Left lung (tissue), 10 donors: Measurements from ENCODE around the gene PAX7. TPM values are rescaled to one million over a fixed set of nuclear protein-coding genes. Genes with fewer than 3 reads are reported as not detected.

Experiments used
- ATAC-seq: fragments of 200-7000 bp; cut with Tn5 transposase; one replicate; pipeline ENCODE4 v1.9.1; 2020; ENCODE audit warnings: moderate library complexity
- DNase-seq, 4 donors: peaks; one replicate each; pipeline ENCODE4 v3.0.0-alpha.2; 2013 to 2020
- H3K27ac ChIP-seq, 2 donors: fragments of 200-600 bp; sonication (generic) in 1 of 2; one replicate each; pipeline versions ENCODE4 v1.5.0 to v1.8.0; 2020 to 2021
- H3K27me3 ChIP-seq, 2 donors: fragments of 200-600 bp; sonication (generic) in 1 of 2; one replicate each; pipeline versions ENCODE4 v1.5.0 to v1.8.0; 2020 to 2021
- H3K36me3 ChIP-seq, 2 donors: fragments of 200-600 bp; sonication (generic) in 1 of 2; one replicate each; pipeline versions ENCODE4 v1.5.0 to v1.8.0; 2020 to 2021
- H3K4me1 ChIP-seq, 2 donors: fragments of 200-600 bp; one replicate each; pipeline ENCODE4 v1.8.0; 2021
- H3K4me3 ChIP-seq, 2 donors: fragments of 200-600 bp; sonication (generic) in 1 of 2; one replicate each; pipeline versions ENCODE4 v1.5.0 to v1.8.0; 2020 to 2021; ENCODE audit warnings: mild to moderate bottlenecking in 1 of 2
- H3K9me3 ChIP-seq, 2 donors: fragments of 200-600 bp; sonication (generic) in 1 of 2; one replicate each; pipeline versions ENCODE4 v1.5.0 to v1.8.0; 2020 to 2021
- intact Hi-C, 2 donors: fragments of 100-400 bp; cut with DNase I; formaldehyde crosslinking; loops; one replicate each; pipeline versions ENCODE4 v1.11.2 to v1.14.2; 2022
- polyA plus RNA-seq, 6 donors: library from polyadenylated mRNA; unstranded; fragments of 120-200 nt; gene quantifications; one replicate each; pipeline ENCODE4 v1.2.1, GENCODE V29; 2013; ENCODE audit not compliant: insufficient read length in 6 of 6
- total RNA-seq, 2 donors: library from RNA; stranded (reverse); fragmentation: NEBNext Ultra II Directional; extraction: Animal tissue kit (Norgen Biotek cat#: 25700); gene quantifications; one replicate each; pipeline ENCODE4 v1.2.1, GENCODE V29; 2021
- TF ChIP-seq, protein P1 (sequence below), 2 donors: fragments of 200-600 bp; sonication (generic) in 1 of 2; IDR thresholded peaks; one replicate each; pipeline versions ENCODE4 v1.5.0 to v1.8.0; 2021; ENCODE audit warnings: antibody characterized with exemption in 2 of 2
- donor health status: DM: no; HTN: yes; CAD: no.
- donor health status: DM: no; HTN: no; CAD: no.

Gene PAX7
- total and polyA plus RNA-seq, 8 donors = 0.03 TPM; not detected in 7

- H3K4me3 ChIP-seq = peak overlapping the region; percentile 1 to 11
- no peak overlapping the region for H3K27ac ChIP-seq
Measured at GRCh38 chr1:18646091-18646785, 15.6 kb downstream of the PAX7 start.

DNA sequence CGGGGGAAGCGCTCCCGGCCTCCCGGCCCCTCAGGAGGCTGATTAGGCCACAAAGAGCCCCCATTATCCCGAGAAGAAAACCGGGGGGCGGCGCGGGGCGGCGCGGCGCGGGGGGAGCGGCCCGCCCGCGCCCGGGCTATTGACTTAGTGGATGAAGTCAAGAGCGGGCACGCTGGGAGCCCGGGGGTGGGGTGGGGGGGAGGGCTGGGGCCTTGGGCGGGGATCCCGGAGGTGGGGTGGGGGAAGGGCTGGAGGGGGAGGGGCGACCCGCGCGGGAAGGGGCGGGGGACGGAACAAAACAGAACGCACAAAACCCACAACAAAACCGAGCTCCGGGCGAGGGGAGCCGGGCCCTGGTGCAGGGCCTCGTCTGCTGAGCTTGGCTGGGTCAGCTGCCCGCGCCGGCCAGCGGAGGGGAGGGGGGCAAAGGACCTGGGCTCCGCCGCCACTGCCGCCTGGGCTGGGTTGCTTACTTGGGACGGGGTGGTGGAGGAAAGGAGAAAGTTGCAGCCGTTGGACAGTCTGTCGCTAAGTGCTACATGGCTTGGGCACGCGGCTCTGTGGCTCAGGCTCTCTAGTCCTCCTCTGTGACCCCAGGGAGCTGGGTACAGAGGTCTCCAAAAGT, 16.3 kb downstream of the PAX7 start:
- Histone ChIP-seq H3K27ac (no peak overlapping the region), H3K36me3 (no peaks in the 10 kb centered on the region), H3K27me3 (peaks cover 89 to 100% of the 10 kb centered on the region in 2 donors), H3K4me1 (peaks cover 0 to 2% of the 10 kb centered on the region in 2 donors), H3K4me3 (peak overlapping the region; percentile 1 to 11), H3K9me3 (no peaks in the 10 kb centered on the region)
- intact Hi-C loops = no loop called here
- DNase-seq (no peak), ATAC-seq (peak; percentile 51)
- TF ChIP-seq, protein P1, sequence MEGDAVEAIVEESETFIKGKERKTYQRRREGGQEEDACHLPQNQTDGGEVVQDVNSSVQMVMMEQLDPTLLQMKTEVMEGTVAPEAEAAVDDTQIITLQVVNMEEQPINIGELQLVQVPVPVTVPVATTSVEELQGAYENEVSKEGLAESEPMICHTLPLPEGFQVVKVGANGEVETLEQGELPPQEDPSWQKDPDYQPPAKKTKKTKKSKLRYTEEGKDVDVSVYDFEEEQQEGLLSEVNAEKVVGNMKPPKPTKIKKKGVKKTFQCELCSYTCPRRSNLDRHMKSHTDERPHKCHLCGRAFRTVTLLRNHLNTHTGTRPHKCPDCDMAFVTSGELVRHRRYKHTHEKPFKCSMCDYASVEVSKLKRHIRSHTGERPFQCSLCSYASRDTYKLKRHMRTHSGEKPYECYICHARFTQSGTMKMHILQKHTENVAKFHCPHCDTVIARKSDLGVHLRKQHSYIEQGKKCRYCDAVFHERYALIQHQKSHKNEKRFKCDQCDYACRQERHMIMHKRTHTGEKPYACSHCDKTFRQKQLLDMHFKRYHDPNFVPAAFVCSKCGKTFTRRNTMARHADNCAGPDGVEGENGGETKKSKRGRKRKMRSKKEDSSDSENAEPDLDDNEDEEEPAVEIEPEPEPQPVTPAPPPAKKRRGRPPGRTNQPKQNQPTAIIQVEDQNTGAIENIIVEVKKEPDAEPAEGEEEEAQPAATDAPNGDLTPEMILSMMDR (IDR thresholded peaks at IDR 0.05) = no peak

More at GRCh38 chr1:18646091-18646785, 15.6 kb downstream of the PAX7 start:
- ATAC-seq (peak; percentile 66), DNase-seq (peak in 1 of 4 donors; percentile 71)
- Histone ChIP-seq H3K9me3 (no peaks in the 10 kb centered on the region), H3K27me3 (peaks cover 93 to 100% of the 10 kb centered on the region in 2 donors), H3K4me1 (peaks cover 0 to 2% of the 10 kb centered on the region in 2 donors), H3K36me3 (no peaks in the 10 kb centered on the region)
- TF ChIP-seq, protein P1 (IDR thresholded peaks at IDR 0.05) = no peak
- intact Hi-C loops = no loop called here

DNA sequence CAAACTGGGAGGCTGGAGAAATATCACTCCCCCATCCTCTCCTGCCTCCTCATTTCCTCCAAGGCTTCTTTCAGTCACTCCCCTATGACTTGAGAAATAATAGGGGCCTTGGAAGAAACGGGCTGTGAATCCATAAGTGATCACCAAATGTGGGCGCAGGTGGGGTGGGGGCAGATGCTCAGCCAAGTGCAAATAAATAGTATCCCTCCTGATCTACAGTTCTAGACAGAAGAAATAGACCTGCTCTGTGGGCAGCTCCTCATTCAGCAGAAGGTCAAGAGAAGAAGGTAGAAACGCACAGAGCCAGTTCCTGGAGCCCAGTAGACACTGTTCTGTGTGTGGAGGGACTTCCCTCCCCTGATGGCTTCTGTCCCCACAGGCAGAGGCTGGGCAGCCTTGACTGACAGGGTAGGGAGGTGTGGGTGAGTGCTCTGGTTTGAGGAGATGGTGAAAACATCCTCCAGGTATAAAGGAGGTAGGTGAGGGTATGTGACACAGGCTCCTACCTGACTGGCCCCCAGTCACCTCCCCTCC, 17.1 kb downstream of the PAX7 start:
- intact Hi-C loops = no loop called here
- ATAC-seq (no peak), DNase-seq (no peak)
- TF ChIP-seq, protein P1 (IDR thresholded peaks at IDR 0.05) = no peak
- no peak overlapping the region for H3K27ac ChIP-seq
- H3K27me3 ChIP-seq = peaks cover 87 to 100% of the 10 kb centered on the region in 2 donors
- no peaks in the 10 kb centered on the region for H3K9me3 ChIP-seq
- H3K4me1 ChIP-seq = peaks cover 0 to 2% of the 10 kb centered on the region in 2 donors
- H3K36me3 ChIP-seq = no peaks in the 10 kb centered on the region
- H3K4me3 ChIP-seq = no peak overlapping the region

GRCh38 chr1:18649693-18650370, 19.2 kb downstream of the PAX7 start:
- DNase-seq (no peak), ATAC-seq (no peak)
- TF ChIP-seq, protein P1 (IDR thresholded peaks at IDR 0.05) = no peak
- Histone ChIP-seq H3K27ac (no peak overlapping the region), H3K27me3 (peaks cover 86 to 100% of the 10 kb centered on the region in 2 donors), H3K4me1 (peaks cover 0 to 2% of the 10 kb centered on the region in 2 donors), H3K4me3 (no peak overlapping the region), H3K36me3 (no peaks in the 10 kb centered on the region), H3K9me3 (no peaks in the 10 kb centered on the region)
- intact Hi-C loops = no loop called here

- Histone ChIP-seq H3K27ac (no peak overlapping the region), H3K4me3 (no peak overlapping the region), H3K9me3 (no peaks in the 10 kb centered on the region), H3K36me3 (no peaks in the 10 kb centered on the region), H3K27me3 (peaks cover 67 to 98% of the 10 kb centered on the region in 2 donors), H3K4me1 (peaks cover 0 to 2% of the 10 kb centered on the region in 2 donors)
- intact Hi-C loops = no loop called here
- no peak for ATAC-seq
- TF ChIP-seq, protein P1 (IDR thresholded peaks at IDR 0.05) = no peak
- no peak for DNase-seq
Measured at GRCh38 chr1:18651713-18652112, 21.1 kb downstream of the PAX7 start.
